PC-9 (cell line): ENCODE data around the gene STBD1.

ENCODE experiments used
- EZH2 ChIP-seq: fragments of 200-600 bp; sonication (generic); IDR thresholded peaks from 2 replicates; pipeline ENCODE4 v1.8.0; 2017; ENCODE audit warnings: antibody characterized with exemption, low read depth
- TF ChIP-seq, protein P1 (sequence below): fragments of 200-600 bp; sonication (generic); conservative IDR thresholded peaks from 2 replicates; pipeline ENCODE4 v1.6.1; 2017; ENCODE audit warnings: mixed run types, antibody characterized with exemption, mild to moderate bottlenecking, moderate library complexity

DNA sequence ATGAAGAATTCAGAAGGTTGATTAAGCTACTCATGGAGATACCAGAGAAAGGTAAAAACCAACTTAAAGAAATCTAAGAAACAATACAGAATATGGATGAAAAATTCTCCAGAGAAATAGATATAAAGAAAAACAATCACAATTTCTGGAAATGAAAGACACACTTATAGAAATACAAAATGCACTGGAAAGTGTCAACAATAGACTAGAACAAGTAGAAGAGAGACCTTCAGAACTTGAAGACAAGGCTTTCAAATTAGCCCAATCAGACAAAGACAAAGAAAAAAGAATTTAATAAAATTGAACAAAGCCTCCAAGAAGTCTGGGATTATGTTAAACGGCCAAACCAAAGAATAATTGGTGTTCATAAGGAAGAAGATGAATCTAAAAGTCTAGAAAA is 9.6 kb downstream of the STBD1 start:
- TF ChIP-seq, protein P1, sequence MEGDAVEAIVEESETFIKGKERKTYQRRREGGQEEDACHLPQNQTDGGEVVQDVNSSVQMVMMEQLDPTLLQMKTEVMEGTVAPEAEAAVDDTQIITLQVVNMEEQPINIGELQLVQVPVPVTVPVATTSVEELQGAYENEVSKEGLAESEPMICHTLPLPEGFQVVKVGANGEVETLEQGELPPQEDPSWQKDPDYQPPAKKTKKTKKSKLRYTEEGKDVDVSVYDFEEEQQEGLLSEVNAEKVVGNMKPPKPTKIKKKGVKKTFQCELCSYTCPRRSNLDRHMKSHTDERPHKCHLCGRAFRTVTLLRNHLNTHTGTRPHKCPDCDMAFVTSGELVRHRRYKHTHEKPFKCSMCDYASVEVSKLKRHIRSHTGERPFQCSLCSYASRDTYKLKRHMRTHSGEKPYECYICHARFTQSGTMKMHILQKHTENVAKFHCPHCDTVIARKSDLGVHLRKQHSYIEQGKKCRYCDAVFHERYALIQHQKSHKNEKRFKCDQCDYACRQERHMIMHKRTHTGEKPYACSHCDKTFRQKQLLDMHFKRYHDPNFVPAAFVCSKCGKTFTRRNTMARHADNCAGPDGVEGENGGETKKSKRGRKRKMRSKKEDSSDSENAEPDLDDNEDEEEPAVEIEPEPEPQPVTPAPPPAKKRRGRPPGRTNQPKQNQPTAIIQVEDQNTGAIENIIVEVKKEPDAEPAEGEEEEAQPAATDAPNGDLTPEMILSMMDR, result no peak
- TF ChIP-seq EZH2, result no peak
